ENCODE data around the gene MYH15. TPM values are rescaled to one million over a fixed set of nuclear protein-coding genes. Genes with fewer than 3 reads are reported as not detected.

Gene MYH15
- total RNA-seq: 0.36 and 0.59 TPM in 2 replicates

- no peaks in the 10 kb centered on the region for H3K36me3 ChIP-seq (ENCODE audit: insufficient read depth, low read length)
- no peaks in the 10 kb centered on the region for H3K27me3 ChIP-seq (ENCODE audit: insufficient read depth, low read length)
- H2AFZ ChIP-seq (ENCODE audit: low read length): no peak within 1 kb of the TSS
- DNase-seq (ENCODE audit: insufficient read length, low spot score, missing footprints): no peak
- TF ChIP-seq CTCF (IDR thresholded peaks at IDR 0.05; ENCODE audit: extremely low read depth, low read depth, low read length): no peak
- H3K4me1 ChIP-seq (ENCODE audit: insufficient read depth, low read length): no peaks in the 10 kb centered on the region
- no peaks in the 10 kb centered on the region for H4K20me1 ChIP-seq (ENCODE audit: insufficient read depth, low read length)
- H3K79me2 ChIP-seq (ENCODE audit: insufficient read depth, low read length): no peaks in the 10 kb centered on the region
- no peaks in the 10 kb centered on the region for H3K9me3 ChIP-seq (ENCODE audit: low read depth, low read length)
- no peak within 1 kb of the TSS for H3K4me3 ChIP-seq (ENCODE audit: insufficient read depth, low read length)
- H3K4me2 ChIP-seq (ENCODE audit: insufficient read depth, low read length): no peak within 1 kb of the TSS
- H3K27ac ChIP-seq (ENCODE audit: low read depth, low read length): no peak within 1 kb of the TSS
These were observed at the start of gene MYH15 for GRCh38 chr3:108510496-108510895. TSS of gene MYH15 (minus strand) at chr3:108510596. CDS start at chr3:108510530, 66 bp downstream.

- H3K4me1 ChIP-seq (ENCODE audit: insufficient read depth, low read length): peaks cover 18% of the 10 kb centered on the region
- no peaks in the 10 kb centered on the region for H3K79me2 ChIP-seq (ENCODE audit: insufficient read depth, low read length)
- no peak for DNase-seq (ENCODE audit: insufficient read length, low spot score, missing footprints)
- no peaks in the 10 kb centered on the region for H4K20me1 ChIP-seq (ENCODE audit: insufficient read depth, low read length)
- H2AFZ ChIP-seq (ENCODE audit: low read length): no peak overlapping the region
- H3K36me3 ChIP-seq (ENCODE audit: insufficient read depth, low read length): peaks cover 14% of the 10 kb centered on the region
- no peak overlapping the region for H3K4me3 ChIP-seq (ENCODE audit: insufficient read depth, low read length)
- no peak overlapping the region for H3K27ac ChIP-seq (ENCODE audit: low read depth, low read length)
- no peak for TF ChIP-seq CTCF (IDR thresholded peaks at IDR 0.05; ENCODE audit: extremely low read depth, low read depth, low read length)
- H3K4me2 ChIP-seq (ENCODE audit: insufficient read depth, low read length): no peak overlapping the region
- no peaks in the 10 kb centered on the region for H3K27me3 ChIP-seq (ENCODE audit: insufficient read depth, low read length)
- no peaks in the 10 kb centered on the region for H3K9me3 ChIP-seq (ENCODE audit: low read depth, low read length)
These were observed 45.7 kb upstream of the MYH15 start for GRCh38 chr3:108555966-108556581.

- no peaks in the 10 kb centered on the region for H4K20me1 ChIP-seq (ENCODE audit: insufficient read depth, low read length)
- peak overlapping the region; percentile 48 for H3K4me2 ChIP-seq (ENCODE audit: insufficient read depth, low read length)
- H3K27me3 ChIP-seq (ENCODE audit: insufficient read depth, low read length): no peaks in the 10 kb centered on the region
- no peaks in the 10 kb centered on the region for H3K79me2 ChIP-seq (ENCODE audit: insufficient read depth, low read length)
- H3K27ac ChIP-seq (ENCODE audit: low read depth, low read length): peak overlapping the region; percentile 19
- peaks cover 9% of the 10 kb centered on the region for H3K36me3 ChIP-seq (ENCODE audit: insufficient read depth, low read length)
- H3K9me3 ChIP-seq (ENCODE audit: low read depth, low read length): no peaks in the 10 kb centered on the region
- H2AFZ ChIP-seq (ENCODE audit: low read length): peak overlapping the region; percentile 77
- no peak for TF ChIP-seq CTCF (IDR thresholded peaks at IDR 0.05; ENCODE audit: extremely low read depth, low read depth, low read length)
- no peak overlapping the region for H3K4me3 ChIP-seq (ENCODE audit: insufficient read depth, low read length)
- no peak for DNase-seq (ENCODE audit: insufficient read length, low spot score, missing footprints)
- peaks cover 18% of the 10 kb centered on the region for H3K4me1 ChIP-seq (ENCODE audit: insufficient read depth, low read length)
These were observed 44.6 kb upstream of the MYH15 start for GRCh38 chr3:108554913-108555571.

- no peaks in the 10 kb centered on the region for H4K20me1 ChIP-seq (ENCODE audit: insufficient read depth, low read length)
- H3K36me3 ChIP-seq (ENCODE audit: insufficient read depth, low read length): peaks cover 9% of the 10 kb centered on the region
- H3K4me1 ChIP-seq (ENCODE audit: insufficient read depth, low read length): peaks cover 18% of the 10 kb centered on the region
- TF ChIP-seq CTCF (IDR thresholded peaks at IDR 0.05; ENCODE audit: extremely low read depth, low read depth, low read length): no peak
- no peak overlapping the region for H3K4me3 ChIP-seq (ENCODE audit: insufficient read depth, low read length)
- H3K9me3 ChIP-seq (ENCODE audit: low read depth, low read length): no peaks in the 10 kb centered on the region
- peak overlapping the region; percentile 77 for H2AFZ ChIP-seq (ENCODE audit: low read length)
- no peaks in the 10 kb centered on the region for H3K27me3 ChIP-seq (ENCODE audit: insufficient read depth, low read length)
- H3K79me2 ChIP-seq (ENCODE audit: insufficient read depth, low read length): no peaks in the 10 kb centered on the region
- H3K4me2 ChIP-seq (ENCODE audit: insufficient read depth, low read length): peak overlapping the region; percentile 48
- DNase-seq (ENCODE audit: insufficient read length, low spot score, missing footprints): no peak
- H3K27ac ChIP-seq (ENCODE audit: low read depth, low read length): peak overlapping the region; percentile 19
These were observed 43.8 kb upstream of the MYH15 start for GRCh38 chr3:108554229-108554628.

All from osteoblast (primary cell).